Right lobe of liver (tissue), 6 donors: ENCODE measurements around the gene SIMC1. TPM values are rescaled to one million over a fixed set of nuclear protein-coding genes. Genes with fewer than 3 reads are reported as not detected.

Source experiments
- ATAC-seq, 4 donors: fragments of 200-7000 bp; cut with Tn5 transposase; one replicate each; pipeline ENCODE4 v1.9.1; 2020; ENCODE audit warnings: mild to moderate bottlenecking in 4 of 4, moderate library complexity in 4 of 4
- DNase-seq, 3 donors: peaks; one replicate each; pipeline ENCODE4 v3.0.0-alpha.2; 2020
- H3K27ac ChIP-seq, 3 donors: fragments of 200-600 bp; one replicate each; pipeline ENCODE4 v1.8.0; 2022
- H3K27me3 ChIP-seq, 2 donors: fragments of 200-600 bp; one replicate each; pipeline ENCODE4 v1.8.0; 2022
- H3K36me3 ChIP-seq, 4 donors: fragments of 200-600 bp; sonication (generic) in 1 of 4; one replicate each; pipeline versions ENCODE4 v1.5.1 to v1.8.0; 2017 to 2022; ENCODE audit warnings: control low read depth in 1 of 4
- H3K4me1 ChIP-seq, 4 donors: fragments of 200-600 bp; sonication (generic) in 1 of 4; one replicate each; pipeline versions ENCODE4 v1.5.1 to v1.8.0; 2017 to 2022; ENCODE audit warnings: control low read depth in 1 of 4
- H3K4me3 ChIP-seq, 3 donors: fragments of 200-600 bp; one replicate each; pipeline ENCODE4 v1.8.0; 2022
- H3K9me3 ChIP-seq, 4 donors: fragments of 200-600 bp; sonication (generic) in 1 of 4; one replicate each; pipeline versions ENCODE4 v1.5.1 to v1.8.0; 2017 to 2022; ENCODE audit warnings: control low read depth in 1 of 4
- CTCF ChIP-seq, 4 donors: fragments of 200-600 bp in 3 of 4; fragments of 450-650 bp in 1 of 4; IDR thresholded peaks; one replicate each; pipeline versions ENCODE4 v1.5.1 to v1.8.0; 2016 to 2022; ENCODE audit warnings: antibody characterized with exemption in 4 of 4, mild to moderate bottlenecking in 2 of 4
- POLR2A ChIP-seq: fragments of 450-650 bp; IDR thresholded peaks from one replicate; pipeline ENCODE4 v1.6.1; 2017; ENCODE audit warnings: antibody characterized with exemption, mild to moderate bottlenecking
- WGBS: methylation state at CpG from one replicate; pipeline ENCODE4 v1.1.6; 2018; ENCODE audit warnings: low coverage, low lambda C conversion rate; ENCODE audit not compliant: insufficient coverage; ENCODE audit errors: missing lambda C conversion rate; 5-methylcytosine and 5-hydroxymethylcytosine counted together
- intact Hi-C, 2 donors: fragments of 100-400 bp; cut with DNase I; formaldehyde crosslinking; loops; one replicate each; pipeline versions ENCODE4 v1.11.2 to v1.14.1; 2022
- total RNA-seq, 6 experiments: library from RNA; depleted of rRNA in 2 of 6; stranded (reverse); fragments of >200 nt in 2 of 6; fragmentation: NEBNext Ultra II Directional in 3 of 6; extraction: Animal tissue kit (Norgen Biotek cat#: 25700) in 3 of 6; gene quantifications; one replicate each; pipeline versions ENCODE4 v1.1.0 to v1.2.4, GENCODE V29; 2016 to 2023
- donor health status: DM: no; HTN: yes; CAD: no.
- donor health status: DM: no; HTN: no; CAD: no.
- donor health status: DM: no; HTN: no; CAD: no.
- donor health status: DM: no; HTN: yes; CAD: no.
- donor health status: DM: no; HTN: yes; CAD: no.

The SIMC1 gene
- total RNA-seq, 6 experiments from 2014 or later: 7.0 to 21.7 (median 11.2) TPM

GRCh38 chr5:176365351-176366231 is 127.4 kb downstream of the SIMC1 start, which contains the start of gene ARL10:
Gene ARL10, plus strand, starts transcription at chr5:176365487. Its CDS starts 77 bp downstream, at chr5:176365564.
- intact Hi-C loops: no loop called here
- ATAC-seq (peak; percentile 2 to 38 (median 6)), DNase-seq (peak; percentile 52 to 67 (median 57))
- H3K9me3 ChIP-seq: no peaks in the 10 kb centered on the region
- no peaks in the 10 kb centered on the region for H3K36me3 ChIP-seq
- H3K4me1 ChIP-seq: peaks cover 0 to 6% (median under 1%) of the 10 kb centered on the region in 4 donors
- peak within 1 kb of the TSS in 1 of 3 donors; percentile 5 for H3K27ac ChIP-seq
- H3K4me3 ChIP-seq: peak within 1 kb of the TSS; percentile 69 to 78 (median 74)
- WGBS: no CpG with 5 or more reads among the region's 108 CpGs
- TF ChIP-seq POLR2A (no peak), CTCF (IDR thresholded peaks at IDR 0.05) (no peak)
- H3K27me3 ChIP-seq: no peaks in the 10 kb centered on the region

- ATAC-seq: no peak
- no peaks in the 10 kb centered on the region for H3K9me3 ChIP-seq
- DNase-seq: no peak
- intact Hi-C loops: no loop called here
- 79% methylated on average over 6 of the region's 38 CpGs for WGBS
- H3K4me1 ChIP-seq: peaks cover 0 to 6% (median 0%) of the 10 kb centered on the region in 4 donors
- H3K27ac ChIP-seq: no peak overlapping the region
- no peaks in the 10 kb centered on the region for H3K36me3 ChIP-seq
- H3K27me3 ChIP-seq: no peaks in the 10 kb centered on the region
- TF ChIP-seq CTCF (IDR thresholded peaks at IDR 0.05) (no peak), POLR2A (no peak)
- H3K4me3 ChIP-seq: peak overlapping the region; percentile 69 to 78 (median 74)
These were observed 128.1 kb downstream of the SIMC1 start for GRCh38 chr5:176366232-176366894.

- ATAC-seq: no peak
- Histone ChIP-seq H3K36me3 (no peaks in the 10 kb centered on the region), H3K27me3 (no peaks in the 10 kb centered on the region), H3K4me3 (no peak overlapping the region), H3K4me1 (peaks cover 0 to 9% (median 0%) of the 10 kb centered on the region in 4 donors), H3K27ac (no peak overlapping the region), H3K9me3 (no peaks in the 10 kb centered on the region)
- no peak for DNase-seq
- no CpG with 5 or more reads among the region's 13 CpGs for WGBS
- TF ChIP-seq POLR2A (no peak), CTCF (IDR thresholded peaks at IDR 0.05) (no peak)
- intact Hi-C loops: no loop called here
These were observed 130.5 kb downstream of the SIMC1 start for GRCh38 chr5:176368726-176369125.

GRCh38 chr5:176369934-176370711 is 131.9 kb downstream of the SIMC1 start:
- intact Hi-C loops: no loop called here
- TF ChIP-seq CTCF (IDR thresholded peaks at IDR 0.05) (no peak), POLR2A (no peak)
- ATAC-seq: no peak
- H3K4me1 ChIP-seq: peaks cover 0 to 9% (median 0%) of the 10 kb centered on the region in 4 donors
- no peaks in the 10 kb centered on the region for H3K9me3 ChIP-seq
- no peak overlapping the region for H3K27ac ChIP-seq
- WGBS: 86% methylated on average over 6 of the region's 8 CpGs
- no peak overlapping the region for H3K4me3 ChIP-seq
- H3K27me3 ChIP-seq: no peaks in the 10 kb centered on the region
- no peaks in the 10 kb centered on the region for H3K36me3 ChIP-seq
- DNase-seq: no peak
